Lower leg skin (tissue), 4 donors: ENCODE results near the gene ACAN. TPM values are rescaled to one million over a fixed set of nuclear protein-coding genes. Genes with fewer than 3 reads are reported as not detected.

Experiments used
- DNase-seq, 2 donors: peaks; one replicate each; pipeline ENCODE4 v3.0.0-alpha.2; 2019; ENCODE audit warnings: low spot score in 2 of 2
- H3K4me3 ChIP-seq: fragments of 200-600 bp; sonication (generic); 2 replicates; pipeline ENCODE4 v1.5.1; 2017; ENCODE audit warnings: mild to moderate bottlenecking, low read depth; ENCODE audit not compliant: poor library complexity, severe bottlenecking
- CTCF ChIP-seq, 3 donors: fragments of 450-650 bp; IDR thresholded peaks; one replicate each; pipeline ENCODE4 v1.5.1; 2016; ENCODE audit warnings: antibody characterized with exemption in 3 of 3, mild to moderate bottlenecking in 3 of 3, moderate library complexity in 2 of 3
- POLR2A ChIP-seq, 2 donors: fragments of 450-650 bp; IDR thresholded peaks; one replicate each; pipeline ENCODE4 v1.6.1; 2016 to 2017; ENCODE audit warnings: antibody characterized with exemption in 2 of 2, mild to moderate bottlenecking in 1 of 2, moderate library complexity in 1 of 2
- WGBS, 2 donors: methylation state at CpG; one replicate each; pipeline ENCODE4 v1.1.5; 2018; 5-methylcytosine and 5-hydroxymethylcytosine counted together
- intact Hi-C: fragments of 100-400 bp; cut with DNase I; formaldehyde crosslinking; loops from one replicate; pipeline ENCODE4 v1.15.0; 2023; ENCODE audit warnings: low total_unique reads
- total RNA-seq, 4 donors: library from RNA; depleted of rRNA; stranded (reverse); fragments of >200 nt; gene quantifications; one replicate each; pipeline ENCODE4 v1.1.0, GENCODE V29; 2016

ACAN gene
- total RNA-seq, 4 donors from 2014 or later: 0.17 to 0.61 (median 0.58) TPM; not detected in 1

DNA sequence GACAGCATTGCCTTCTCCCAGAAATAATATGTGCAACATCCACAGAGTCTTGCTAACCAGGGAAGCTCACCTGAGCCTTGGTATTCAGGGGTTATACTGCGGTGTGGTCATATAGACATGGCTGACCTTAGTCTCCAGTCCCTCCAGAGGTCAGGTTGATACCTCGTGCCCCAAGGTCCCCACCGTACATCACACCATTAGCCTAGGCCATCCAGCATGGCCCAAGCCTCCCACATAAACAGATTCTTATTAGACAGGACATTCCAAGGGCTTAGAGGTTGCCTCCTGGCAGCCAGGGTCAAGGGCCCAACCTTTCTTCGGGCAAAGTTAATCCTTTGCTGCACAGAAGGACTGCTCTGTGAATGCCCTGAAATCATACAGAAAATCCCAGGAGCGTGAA is 18.8 kb downstream of the ACAN start:
- TF ChIP-seq POLR2A (IDR thresholded peaks at IDR 0.05) (no peak), CTCF (IDR thresholded peaks at IDR 0.05) (no peak)
- no peak for DNase-seq
- WGBS, 2 donors: 73 to 83% methylated on average over 5 of the region's 5 CpGs
- intact Hi-C loops: no loop called here
- no peak overlapping the region for H3K4me3 ChIP-seq

- WGBS, 2 donors: 75 to 77% methylated on average over 5 of the region's 5 CpGs
- TF ChIP-seq CTCF (IDR thresholded peaks at IDR 0.05) (no peak), POLR2A (IDR thresholded peaks at IDR 0.05) (no peak)
- DNase-seq: no peak
- H3K4me3 ChIP-seq: no peak overlapping the region
- intact Hi-C loops: no loop called here
Measured at GRCh38 chr15:88828791-88829190, 25.6 kb downstream of the ACAN start.

- 71 to 77% methylated on average over 5 of the region's 5 CpGs for WGBS, 2 donors
- TF ChIP-seq POLR2A (IDR thresholded peaks at IDR 0.05): no peak
- no peak for DNase-seq
- intact Hi-C loops: no loop called here
- no peak overlapping the region for H3K4me3 ChIP-seq
Measured at GRCh38 chr15:88830016-88830415, 26.8 kb downstream of the ACAN start.

GRCh38 chr15:88832820-88833730 is 29.8 kb downstream of the ACAN start:
- WGBS, 2 donors: 78 to 83% methylated on average over 12 of the region's 12 CpGs
- intact Hi-C loops: no loop called here
- H3K4me3 ChIP-seq: no peak overlapping the region
- no peak for TF ChIP-seq POLR2A (IDR thresholded peaks at IDR 0.05)
- TF ChIP-seq CTCF (IDR thresholded peaks at IDR 0.05): no peak
- DNase-seq: no peak

GRCh38 chr15:88833731-88834100 is 30.5 kb downstream of the ACAN start:
- intact Hi-C loops: no loop called here
- no peak for DNase-seq
- 72 to 78% methylated on average over 8 of the region's 8 CpGs for WGBS, 2 donors
- TF ChIP-seq CTCF (IDR thresholded peaks at IDR 0.05) (no peak), POLR2A (IDR thresholded peaks at IDR 0.05) (no peak)
- H3K4me3 ChIP-seq: no peak overlapping the region

- DNase-seq: peak in 1 of 2 donors; percentile 87
- H3K4me3 ChIP-seq: no peak overlapping the region
- TF ChIP-seq POLR2A (IDR thresholded peaks at IDR 0.05) (no peak), CTCF (IDR thresholded peaks at IDR 0.05) (no peak)
- intact Hi-C loops: no loop called here
- 46 to 52% methylated on average over 14 of the region's 14 CpGs for WGBS, 2 donors
Measured at GRCh38 chr15:88834211-88834812, 31.1 kb downstream of the ACAN start.
